ENCODE results near the gene FAM9C.
"Not testable (repeated sequence)": the region's sequence is repeated elsewhere in the genome, so short reads cannot be mapped to it uniquely, and the experiment has no call there.

The FAM9C gene

GRCh38 chrX:13063124-13063523, 18.7 kb upstream of the FAM9C start:
- Mint-ChIP-seq H3K9me3 (peaks cover 22% of the 10 kb centered on the region), H3K4me1 (peaks cover 31% of the 10 kb centered on the region)
- H3K27me3 Mint-ChIP-seq; DNase-seq; H3K4me3 Mint-ChIP-seq; ATAC-seq; H3K36me3 Mint-ChIP-seq (ENCODE audit: low read depth); H3K27ac Mint-ChIP-seq: not testable (repeated sequence)

GRCh38 chrX:13062331-13062730, 17.9 kb upstream of the FAM9C start:
- H3K27ac Mint-ChIP-seq; ATAC-seq; H3K36me3 Mint-ChIP-seq (ENCODE audit: low read depth); H3K27me3 Mint-ChIP-seq; DNase-seq; H3K4me3 Mint-ChIP-seq: not testable (repeated sequence)
- Mint-ChIP-seq H3K4me1 (peaks cover 34% of the 10 kb centered on the region), H3K9me3 (peaks cover 22% of the 10 kb centered on the region)

GRCh38 chrX:13061215-13061708, 16.8 kb upstream of the FAM9C start:
- not testable (repeated sequence) for H3K27ac Mint-ChIP-seq

GRCh38 chrX:13059637-13060499, 15.4 kb upstream of the FAM9C start:
- Mint-ChIP-seq H3K9me3 (peaks cover 22% of the 10 kb centered on the region), H3K27me3 (no peaks in the 10 kb centered on the region), H3K4me1 (peaks cover 43% of the 10 kb centered on the region), H3K4me3 (no peak overlapping the region), H3K36me3 (ENCODE audit: low read depth) (peaks cover 9% of the 10 kb centered on the region), H3K27ac (peak overlapping the region; percentile 31)
- peak; percentile 68 for ATAC-seq
- no peak for DNase-seq

More at GRCh38 chrX:13061215-13061708, 16.8 kb upstream of the FAM9C start:
- H3K4me3 Mint-ChIP-seq; DNase-seq; H3K27me3 Mint-ChIP-seq; H3K36me3 Mint-ChIP-seq (ENCODE audit: low read depth); ATAC-seq: not testable (repeated sequence)
- peaks cover 22% of the 10 kb centered on the region for H3K9me3 Mint-ChIP-seq
- H3K4me1 Mint-ChIP-seq = peaks cover 30% of the 10 kb centered on the region

GRCh38 chrX:13055486-13055885, 11.1 kb upstream of the FAM9C start:
- Mint-ChIP-seq H3K27ac (peak overlapping the region; percentile 4), H3K4me1 (peaks cover 70% of the 10 kb centered on the region)
- ATAC-seq = peak; percentile 39

GRCh38 chrX:13053171-13053570, 8.8 kb upstream of the FAM9C start:
- Mint-ChIP-seq H3K36me3 (ENCODE audit: low read depth) (no peaks in the 10 kb centered on the region), H3K9me3 (peaks cover 6% of the 10 kb centered on the region), H3K27ac (peak overlapping the region; percentile 76), H3K27me3 (no peaks in the 10 kb centered on the region), H3K4me3 (no peak overlapping the region), H3K4me1 (peaks cover 70% of the 10 kb centered on the region)
- ATAC-seq (no peak), DNase-seq (no peak)

More at GRCh38 chrX:13055486-13055885, 11.1 kb upstream of the FAM9C start:
- peaks cover 5% of the 10 kb centered on the region for H3K9me3 Mint-ChIP-seq
- no peaks in the 10 kb centered on the region for H3K36me3 Mint-ChIP-seq (ENCODE audit: low read depth)
- H3K4me3 Mint-ChIP-seq = no peak overlapping the region
- DNase-seq = no peak
- H3K27me3 Mint-ChIP-seq = no peaks in the 10 kb centered on the region

GRCh38 chrX:13051529-13052172, 7.2 kb upstream of the FAM9C start:
- no peak for DNase-seq
- Mint-ChIP-seq H3K36me3 (ENCODE audit: low read depth) (no peaks in the 10 kb centered on the region), H3K27ac (peak overlapping the region; percentile 96), H3K4me3 (peak overlapping the region; percentile 24), H3K4me1 (peaks cover 82% of the 10 kb centered on the region), H3K27me3 (no peaks in the 10 kb centered on the region), H3K9me3 (peaks cover 6% of the 10 kb centered on the region)
- peak; percentile 77 for ATAC-seq

GRCh38 chrX:13051167-13051528, 6.7 kb upstream of the FAM9C start:
- H3K27me3 Mint-ChIP-seq = no peaks in the 10 kb centered on the region
- peaks cover 6% of the 10 kb centered on the region for H3K9me3 Mint-ChIP-seq
- peak overlapping the region; percentile 96 for H3K27ac Mint-ChIP-seq
- H3K36me3 Mint-ChIP-seq (ENCODE audit: low read depth) = no peaks in the 10 kb centered on the region
- H3K4me3 Mint-ChIP-seq = peak overlapping the region; percentile 24
- peaks cover 86% of the 10 kb centered on the region for H3K4me1 Mint-ChIP-seq
- ATAC-seq (no peak), DNase-seq (no peak)

GRCh38 chrX:13050151-13050550, 5.7 kb upstream of the FAM9C start:
- DNase-seq (peak; percentile 30), ATAC-seq (no peak)
- no peaks in the 10 kb centered on the region for H3K27me3 Mint-ChIP-seq
- peaks cover 81% of the 10 kb centered on the region for H3K4me1 Mint-ChIP-seq
- H3K4me3 Mint-ChIP-seq = no peak overlapping the region
- H3K9me3 Mint-ChIP-seq = peaks cover 6% of the 10 kb centered on the region
- peak overlapping the region; percentile 96 for H3K27ac Mint-ChIP-seq
- H3K36me3 Mint-ChIP-seq (ENCODE audit: low read depth) = no peaks in the 10 kb centered on the region

- Mint-ChIP-seq H3K4me3 (no peak overlapping the region), H3K4me1 (peaks cover 67% of the 10 kb centered on the region)
- no peak for DNase-seq
These were observed 3.9 kb upstream of the FAM9C start for GRCh38 chrX:13048280-13048679.

GRCh38 chrX:13047759-13048158, 3.3 kb upstream of the FAM9C start:
- DNase-seq (no peak), ATAC-seq (no peak)
- Mint-ChIP-seq H3K4me1 (peaks cover 65% of the 10 kb centered on the region), H3K27ac (no peak overlapping the region), H3K36me3 (ENCODE audit: low read depth) (no peaks in the 10 kb centered on the region), H3K9me3 (peaks cover 6% of the 10 kb centered on the region), H3K4me3 (no peak overlapping the region), H3K27me3 (no peaks in the 10 kb centered on the region)

More at GRCh38 chrX:13048280-13048679, 3.9 kb upstream of the FAM9C start:
- H3K27me3 Mint-ChIP-seq = no peaks in the 10 kb centered on the region
- no peak for ATAC-seq
- no peaks in the 10 kb centered on the region for H3K36me3 Mint-ChIP-seq (ENCODE audit: low read depth)
- no peak overlapping the region for H3K27ac Mint-ChIP-seq
- H3K9me3 Mint-ChIP-seq = peaks cover 6% of the 10 kb centered on the region

- peaks cover 59% of the 10 kb centered on the region for H3K4me1 Mint-ChIP-seq
These were observed 1.9 kb upstream of the FAM9C start for GRCh38 chrX:13046141-13046855.

GRCh38 chrX:13043938-13044337, 482 bp downstream of the FAM9C start:
- DNase-seq = no peak
- Mint-ChIP-seq H3K27me3 (no peaks in the 10 kb centered on the region), H3K4me3 (no peak overlapping the region), H3K9me3 (no peaks in the 10 kb centered on the region), H3K27ac (no peak overlapping the region), H3K36me3 (ENCODE audit: low read depth) (no peaks in the 10 kb centered on the region), H3K4me1 (peaks cover 46% of the 10 kb centered on the region)
- ATAC-seq = no peak

More at GRCh38 chrX:13046141-13046855, 1.9 kb upstream of the FAM9C start:
- DNase-seq (no peak), ATAC-seq (no peak)
- Mint-ChIP-seq H3K4me3 (no peak overlapping the region), H3K9me3 (peaks cover 6% of the 10 kb centered on the region), H3K27me3 (no peaks in the 10 kb centered on the region), H3K36me3 (ENCODE audit: low read depth) (no peaks in the 10 kb centered on the region), H3K27ac (no peak overlapping the region)

- Mint-ChIP-seq H3K27ac (no peak overlapping the region), H3K36me3 (ENCODE audit: low read depth) (no peaks in the 10 kb centered on the region), H3K27me3 (no peaks in the 10 kb centered on the region), H3K9me3 (no peaks in the 10 kb centered on the region), H3K4me1 (peaks cover 39% of the 10 kb centered on the region), H3K4me3 (no peak overlapping the region)
- no peak for ATAC-seq
- no peak for DNase-seq
These were observed 1.3 kb downstream of the FAM9C start for GRCh38 chrX:13043138-13043537.
